Fibroblast of lung (primary cell): ENCODE measurements around the gene AHCYL1. TPM values are rescaled to one million over a fixed set of nuclear protein-coding genes. Genes with fewer than 3 reads are reported as not detected.

Experiments
- DNase-seq, 2 donors: peaks; one replicate each; pipeline versions ENCODE4 v3.0.0 to v3.0.0-alpha.2; 2010; ENCODE audit warnings: low read depth in 2 of 2
- H2AFZ ChIP-seq: 2 replicates; pipeline ENCODE4 v1.5.1; 2012; ENCODE audit warnings: low read length, control low read depth, inconsistent platforms
- H3K27ac ChIP-seq: 2 replicates; pipeline ENCODE4 v1.5.1; 2011; ENCODE audit warnings: low read length, control low read depth; ENCODE audit not compliant: insufficient read depth
- H3K27me3 ChIP-seq: 2 replicates; pipeline ENCODE4 v1.5.1; 2011; ENCODE audit warnings: mild to moderate bottlenecking, low read length; ENCODE audit not compliant: control insufficient read depth, insufficient read depth
- H3K36me3 ChIP-seq: 2 replicates; pipeline ENCODE4 v1.5.1; 2011; ENCODE audit warnings: low read length; ENCODE audit not compliant: control insufficient read depth, insufficient read depth
- H3K4me1 ChIP-seq: 2 replicates; pipeline ENCODE4 v1.5.1; 2011; ENCODE audit warnings: low read length; ENCODE audit not compliant: control insufficient read depth, insufficient read depth; ENCODE audit errors: extremely low read depth
- H3K4me2 ChIP-seq: 2 replicates; pipeline ENCODE4 v1.5.1; 2011; ENCODE audit warnings: low read length, control low read depth; ENCODE audit not compliant: insufficient read depth; ENCODE audit errors: extremely low read depth
- H3K4me3 ChIP-seq, 4 experiments: fragments of 200-600 bp in 1 of 4; sonication (generic) in 1 of 4; replicated peaks in 1 of 4; 2 replicates each; pipeline ENCODE4 v1.5.1; 2011 to 2016; ENCODE audit warnings: low read length in 4 of 4, low read depth in 3 of 4, mild to moderate bottlenecking in 3 of 4, control low read depth in 2 of 4, inconsistent platforms in 1 of 4, mixed read lengths in 1 of 4; ENCODE audit not compliant: insufficient read depth in 1 of 4; ENCODE audit errors: control extremely low read depth in 1 of 4
- H3K79me2 ChIP-seq: 2 replicates; pipeline ENCODE4 v1.5.1; 2012; ENCODE audit warnings: mild to moderate bottlenecking, low read length, inconsistent platforms; ENCODE audit not compliant: control insufficient read depth, insufficient read depth
- H3K9ac ChIP-seq: 2 replicates; pipeline ENCODE4 v1.5.1; 2011; ENCODE audit warnings: mild to moderate bottlenecking, low read length, control low read depth; ENCODE audit not compliant: insufficient read depth
- H3K9me3 ChIP-seq: 2 replicates; pipeline ENCODE4 v1.5.1; 2012; ENCODE audit warnings: low read depth, low read length; ENCODE audit not compliant: control insufficient read depth, insufficient read depth
- H4K20me1 ChIP-seq: 2 replicates; pipeline ENCODE4 v1.5.1; 2011; ENCODE audit warnings: low read length; ENCODE audit not compliant: control insufficient read depth, insufficient read depth; ENCODE audit errors: extremely low read depth
- CTCF ChIP-seq, 2 donors: IDR thresholded peaks in 1 of 2; conservative IDR thresholded peaks in 1 of 2; 1 replicate in 1 of 2; 2 replicates in 1 of 2; pipeline ENCODE4 v1.5.1; 2011 to 2012; ENCODE audit warnings: low read length in 2 of 2, control low read depth in 1 of 2, inconsistent platforms in 1 of 2, low read depth in 1 of 2, mild to moderate bottlenecking in 1 of 2
- EZH2 ChIP-seq: IDR thresholded peaks from 2 replicates; pipeline ENCODE4 v1.5.1; 2012; ENCODE audit warnings: low read length, control low read depth, mild to moderate bottlenecking; ENCODE audit errors: missing control alignments
- polyA plus RNA-seq, 2 donors: library from polyadenylated mRNA; depleted of rRNA in 1 of 2; stranded (reverse) in 1 of 2; unstranded in 1 of 2; fragments of >200 nt; gene quantifications; 2 replicates each; pipeline ENCODE4 v1.2.1, GENCODE V29; 2011 to 2012; ENCODE audit warnings: missing spikeins in 1 of 2
- total RNA-seq: library from RNA; depleted of rRNA; stranded (reverse); fragments of >200 nt; gene quantifications from 2 replicates; pipeline ENCODE4 v1.2.1, GENCODE V29; 2014

The AHCYL1 gene
- total and polyA plus RNA-seq, 2 donors (not counting 1 experiment from before 2014, with no cell fraction given) = 70.5 to 83.3 TPM

- Histone ChIP-seq H4K20me1 (no peaks in the 10 kb centered on the region), H3K9me3 (no peaks in the 10 kb centered on the region), H3K27ac (no peak overlapping the region), H3K9ac (no peak overlapping the region), H3K4me3 (no peak overlapping the region), H3K4me1 (peaks cover 7% of the 10 kb centered on the region), H3K36me3 (peaks cover 30% of the 10 kb centered on the region), H2AFZ (no peak overlapping the region), H3K79me2 (no peaks in the 10 kb centered on the region), H3K27me3 (no peaks in the 10 kb centered on the region), H3K4me2 (no peak overlapping the region)
- TF ChIP-seq CTCF (conservative IDR thresholded peaks at IDR 0.05 in 1 of 2, IDR thresholded peaks at IDR 0.05 in 1 of 2; ENCODE audit: low read depth in 1 of 2, low read length in 2 of 2) (no peak), EZH2 (no peak)
- DNase-seq = no peak
These were observed 62.9 kb downstream of the AHCYL1 start for GRCh38 chr1:110047463-110047862.

GRCh38 chr1:110048240-110048639 is 63.7 kb downstream of the AHCYL1 start:
- Histone ChIP-seq H3K27ac (no peak overlapping the region), H3K4me2 (no peak overlapping the region), H3K4me1 (peaks cover 7% of the 10 kb centered on the region), H2AFZ (no peak overlapping the region), H3K79me2 (no peaks in the 10 kb centered on the region), H3K9ac (no peak overlapping the region), H3K4me3 (no peak overlapping the region), H3K9me3 (no peaks in the 10 kb centered on the region), H3K36me3 (peaks cover 25% of the 10 kb centered on the region), H3K27me3 (no peaks in the 10 kb centered on the region), H4K20me1 (no peaks in the 10 kb centered on the region)
- no peak for DNase-seq
- TF ChIP-seq CTCF (conservative IDR thresholded peaks at IDR 0.05 in 1 of 2, IDR thresholded peaks at IDR 0.05 in 1 of 2; ENCODE audit: low read depth in 1 of 2, low read length in 2 of 2) = no peak
- no peak for TF ChIP-seq EZH2

- Histone ChIP-seq H3K4me1 (peaks cover 11% of the 10 kb centered on the region), H3K9ac (no peak overlapping the region), H3K9me3 (no peaks in the 10 kb centered on the region), H3K36me3 (peaks cover 24% of the 10 kb centered on the region), H3K27me3 (no peaks in the 10 kb centered on the region), H3K27ac (no peak overlapping the region), H3K79me2 (no peaks in the 10 kb centered on the region), H3K4me3 (no peak overlapping the region), H2AFZ (no peak overlapping the region), H4K20me1 (no peaks in the 10 kb centered on the region), H3K4me2 (no peak overlapping the region)
- DNase-seq = no peak
- no peak for TF ChIP-seq EZH2
- no peak for TF ChIP-seq CTCF (conservative IDR thresholded peaks at IDR 0.05 in 1 of 2, IDR thresholded peaks at IDR 0.05 in 1 of 2; ENCODE audit: low read depth in 1 of 2, low read length in 2 of 2)
These were observed 64.5 kb downstream of the AHCYL1 start for GRCh38 chr1:110048923-110049601.
